GM18498 (cell line): ENCODE data around the gene RASA3.

ENCODE experiments used
- ATAC-seq: cut with Tn5 transposase; IDR thresholded peaks from one replicate; pipeline ENCODE4 v1.9.1; 2021; ENCODE audit warnings: mild to moderate bottlenecking, moderate library complexity; ENCODE audit not compliant: unreplicated experiment

Gene RASA3

GRCh38 chr13:113929628-113930615 lies 202.5 kb downstream of the RASA3 start:
- no peak for ATAC-seq

DNA sequence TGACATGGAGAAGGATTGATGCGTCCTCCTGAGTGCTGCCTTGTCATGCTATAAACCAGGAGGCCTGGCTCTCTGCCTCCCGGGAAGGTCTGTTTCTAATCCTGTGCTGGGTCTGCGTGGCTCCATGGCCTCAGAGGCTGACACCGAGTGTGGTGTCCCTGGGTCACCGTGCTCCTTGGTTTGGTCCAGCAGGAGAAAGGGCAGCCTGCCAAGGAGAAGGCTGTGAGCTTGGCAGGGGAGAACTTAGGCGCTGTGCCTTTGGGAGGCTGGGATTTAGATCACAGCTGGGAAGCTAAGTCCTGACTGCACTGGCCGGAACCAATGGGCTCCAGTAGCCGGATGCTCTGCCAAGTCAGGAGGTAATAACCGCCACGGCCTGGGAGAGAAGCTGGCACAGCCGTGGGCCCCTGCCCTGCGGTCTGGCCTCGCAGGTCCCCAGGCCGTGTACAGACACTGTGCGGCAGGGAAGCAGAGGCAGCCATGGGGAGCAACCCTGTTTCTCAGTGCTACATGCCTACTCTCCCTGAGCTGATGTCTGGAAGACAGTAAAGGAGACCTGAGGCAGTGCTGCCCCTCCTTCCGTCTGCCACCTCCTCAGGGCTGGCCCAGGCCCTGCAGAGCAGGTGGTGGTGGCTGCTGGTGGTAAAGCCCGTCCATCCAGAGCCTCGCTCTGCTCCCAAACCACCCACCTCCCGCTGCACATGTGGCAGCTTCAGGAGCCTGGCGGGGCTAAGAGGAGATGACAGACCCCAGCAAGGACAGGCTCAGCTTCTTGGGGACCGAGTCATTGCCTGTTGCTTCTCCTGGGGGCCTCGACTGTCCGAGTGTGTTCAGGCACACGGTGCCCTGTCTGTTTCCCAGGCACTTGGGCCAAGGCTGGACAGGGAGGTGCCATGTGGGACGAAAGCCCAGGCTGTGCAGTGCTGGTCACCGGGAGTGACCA lies 203.5 kb downstream of the RASA3 start:
- ATAC-seq: no peak
